Astrocyte (in vitro differentiated cells and primary cell): ENCODE results near the gene NTM. TPM values are rescaled to one million over a fixed set of nuclear protein-coding genes. Genes with fewer than 3 reads are reported as not detected.

ENCODE experiments used
- DNase-seq: peaks from one replicate; pipeline ENCODE4 v3.0.0-alpha.2; 2010; ENCODE audit warnings: low read depth
- FAIRE-seq: peaks from 2 replicates; lab custom pipeline; 2011; peaks lifted over from hg19 to GRCh38; lab: Jason Lieb, UNC
- H2AFZ ChIP-seq: 2 replicates; pipeline ENCODE4 v1.6.0; 2012; ENCODE audit warnings: low read depth, low read length, inconsistent platforms
- H3K27ac ChIP-seq: 2 replicates; pipeline ENCODE4 v1.5.1; 2011; ENCODE audit warnings: low read depth, low read length, inconsistent platforms
- H3K27me3 ChIP-seq: 2 replicates; pipeline ENCODE4 v1.6.0; 2011; ENCODE audit warnings: low read length, inconsistent platforms; ENCODE audit not compliant: insufficient read depth
- H3K36me3 ChIP-seq: 2 replicates; pipeline ENCODE4 v1.5.1; 2011; ENCODE audit warnings: low read length, inconsistent platforms; ENCODE audit not compliant: insufficient read depth
- H3K4me1 ChIP-seq: 2 replicates; pipeline ENCODE4 v1.5.1; 2011; ENCODE audit warnings: low read length, inconsistent platforms; ENCODE audit not compliant: insufficient read depth
- H3K4me2 ChIP-seq: 2 replicates; pipeline ENCODE4 v1.6.0; 2012; ENCODE audit warnings: low read length, inconsistent platforms
- H3K4me3 ChIP-seq: 2 replicates; pipeline ENCODE4 v1.5.1; 2011; ENCODE audit warnings: low read depth, mild to moderate bottlenecking, low read length, inconsistent platforms; ENCODE audit not compliant: insufficient read depth
- H3K79me2 ChIP-seq: 2 replicates; pipeline ENCODE4 v1.6.0; 2012; ENCODE audit warnings: mild to moderate bottlenecking, low read length, inconsistent platforms; ENCODE audit not compliant: insufficient read depth
- H3K9ac ChIP-seq: 2 replicates; pipeline ENCODE4 v1.6.0; 2012; ENCODE audit warnings: mild to moderate bottlenecking, low read length, inconsistent platforms
- H3K9me3 ChIP-seq: 2 replicates; pipeline ENCODE4 v1.5.1; 2012; ENCODE audit warnings: low read depth, mild to moderate bottlenecking, low read length, inconsistent platforms; ENCODE audit not compliant: insufficient read depth
- H4K20me1 ChIP-seq: 2 replicates; pipeline ENCODE4 v1.6.0; 2012; ENCODE audit warnings: low read length, inconsistent platforms; ENCODE audit not compliant: insufficient read depth
- H3K27ac Mint-ChIP-seq: one replicate; pipeline ENCODE4 v1.8.0; 2021; ENCODE audit warnings: mild to moderate bottlenecking, mixed read lengths; ENCODE audit not compliant: unreplicated experiment
- H3K27me3 Mint-ChIP-seq: one replicate; pipeline ENCODE4 v1.8.0; 2021; ENCODE audit warnings: low read depth, mixed read lengths; ENCODE audit not compliant: unreplicated experiment
- H3K36me3 Mint-ChIP-seq: one replicate; pipeline ENCODE4 v1.8.0; 2021; ENCODE audit warnings: low read depth, mixed read lengths; ENCODE audit not compliant: unreplicated experiment
- H3K4me1 Mint-ChIP-seq: one replicate; pipeline ENCODE4 v1.8.0; 2021; ENCODE audit warnings: low read depth, mixed read lengths; ENCODE audit not compliant: unreplicated experiment
- H3K4me3 Mint-ChIP-seq: one replicate; pipeline ENCODE4 v1.8.0; 2021; ENCODE audit warnings: mild to moderate bottlenecking, moderate library complexity, mixed read lengths; ENCODE audit not compliant: unreplicated experiment
- H3K9me3 Mint-ChIP-seq: one replicate; pipeline ENCODE4 v1.8.0; 2021; ENCODE audit warnings: mild to moderate bottlenecking, mixed read lengths; ENCODE audit not compliant: unreplicated experiment
- EZH2 ChIP-seq: IDR thresholded peaks from 2 replicates; pipeline ENCODE4 v1.6.1; 2012; ENCODE audit warnings: mild to moderate bottlenecking, low read length, inconsistent platforms; ENCODE audit not compliant: insufficient read depth
- total RNA-seq: library from RNA; stranded (reverse); gene quantifications from 2 replicates; pipeline ENCODE4 v1.2.1, GENCODE V29; 2021
- TF ChIP-seq, protein P1 (sequence below): IDR thresholded peaks from 2 replicates; pipeline ENCODE4 v1.5.1; 2011; ENCODE audit warnings: low read depth, mild to moderate bottlenecking, inconsistent platforms, low read length, moderate library complexity; ENCODE audit not compliant: insufficient read depth

The NTM gene
- total RNA-seq, 1 donor from 2014 or later = 98.2 TPM

DNA sequence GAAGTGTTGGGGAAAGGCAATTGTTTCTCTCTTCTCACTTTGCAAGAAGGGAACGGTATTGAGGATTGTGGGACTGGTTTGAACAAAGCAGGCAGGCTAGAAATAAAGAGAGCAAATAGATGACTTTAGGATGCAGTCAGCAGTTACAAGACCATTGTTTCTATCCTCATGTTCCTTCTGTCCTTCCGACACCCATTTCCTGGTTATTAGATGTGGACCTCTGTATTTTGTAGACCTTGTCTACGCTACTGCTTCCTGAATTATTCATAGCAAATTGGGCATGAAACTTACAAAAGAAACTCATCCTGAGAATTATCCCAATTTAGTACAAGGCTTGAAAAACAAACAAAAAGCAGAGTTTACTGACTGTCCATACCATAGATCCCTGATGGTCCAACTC lies 656.3 kb downstream of the NTM start:
- Histone ChIP-seq H3K36me3 (no peaks in the 10 kb centered on the region), H3K4me2 (no peak overlapping the region), H3K9ac (no peak overlapping the region), H2AFZ (no peak overlapping the region), H3K27ac (no peak overlapping the region), H3K4me3 (no peak overlapping the region), H3K9me3 (no peaks in the 10 kb centered on the region), H3K4me1 (peaks cover 36% of the 10 kb centered on the region), H3K27me3 (no peaks in the 10 kb centered on the region), H4K20me1 (peaks cover 3% of the 10 kb centered on the region), H3K79me2 (peaks cover 90% of the 10 kb centered on the region)
- H3K27ac Mint-ChIP-seq = peak overlapping the region; percentile 96
- DNase-seq = no peak
- H3K4me3 Mint-ChIP-seq = no peak overlapping the region
- H3K9me3 Mint-ChIP-seq = peaks cover 2% of the 10 kb centered on the region
- H3K27me3 Mint-ChIP-seq = no peaks in the 10 kb centered on the region
- H3K36me3 Mint-ChIP-seq = peaks cover 7% of the 10 kb centered on the region
- TF ChIP-seq EZH2 = no peak
- TF ChIP-seq, protein P1, sequence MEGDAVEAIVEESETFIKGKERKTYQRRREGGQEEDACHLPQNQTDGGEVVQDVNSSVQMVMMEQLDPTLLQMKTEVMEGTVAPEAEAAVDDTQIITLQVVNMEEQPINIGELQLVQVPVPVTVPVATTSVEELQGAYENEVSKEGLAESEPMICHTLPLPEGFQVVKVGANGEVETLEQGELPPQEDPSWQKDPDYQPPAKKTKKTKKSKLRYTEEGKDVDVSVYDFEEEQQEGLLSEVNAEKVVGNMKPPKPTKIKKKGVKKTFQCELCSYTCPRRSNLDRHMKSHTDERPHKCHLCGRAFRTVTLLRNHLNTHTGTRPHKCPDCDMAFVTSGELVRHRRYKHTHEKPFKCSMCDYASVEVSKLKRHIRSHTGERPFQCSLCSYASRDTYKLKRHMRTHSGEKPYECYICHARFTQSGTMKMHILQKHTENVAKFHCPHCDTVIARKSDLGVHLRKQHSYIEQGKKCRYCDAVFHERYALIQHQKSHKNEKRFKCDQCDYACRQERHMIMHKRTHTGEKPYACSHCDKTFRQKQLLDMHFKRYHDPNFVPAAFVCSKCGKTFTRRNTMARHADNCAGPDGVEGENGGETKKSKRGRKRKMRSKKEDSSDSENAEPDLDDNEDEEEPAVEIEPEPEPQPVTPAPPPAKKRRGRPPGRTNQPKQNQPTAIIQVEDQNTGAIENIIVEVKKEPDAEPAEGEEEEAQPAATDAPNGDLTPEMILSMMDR = no peak
- FAIRE-seq = peak; percentile 76
- H3K4me1 Mint-ChIP-seq = peaks cover 60% of the 10 kb centered on the region

DNA sequence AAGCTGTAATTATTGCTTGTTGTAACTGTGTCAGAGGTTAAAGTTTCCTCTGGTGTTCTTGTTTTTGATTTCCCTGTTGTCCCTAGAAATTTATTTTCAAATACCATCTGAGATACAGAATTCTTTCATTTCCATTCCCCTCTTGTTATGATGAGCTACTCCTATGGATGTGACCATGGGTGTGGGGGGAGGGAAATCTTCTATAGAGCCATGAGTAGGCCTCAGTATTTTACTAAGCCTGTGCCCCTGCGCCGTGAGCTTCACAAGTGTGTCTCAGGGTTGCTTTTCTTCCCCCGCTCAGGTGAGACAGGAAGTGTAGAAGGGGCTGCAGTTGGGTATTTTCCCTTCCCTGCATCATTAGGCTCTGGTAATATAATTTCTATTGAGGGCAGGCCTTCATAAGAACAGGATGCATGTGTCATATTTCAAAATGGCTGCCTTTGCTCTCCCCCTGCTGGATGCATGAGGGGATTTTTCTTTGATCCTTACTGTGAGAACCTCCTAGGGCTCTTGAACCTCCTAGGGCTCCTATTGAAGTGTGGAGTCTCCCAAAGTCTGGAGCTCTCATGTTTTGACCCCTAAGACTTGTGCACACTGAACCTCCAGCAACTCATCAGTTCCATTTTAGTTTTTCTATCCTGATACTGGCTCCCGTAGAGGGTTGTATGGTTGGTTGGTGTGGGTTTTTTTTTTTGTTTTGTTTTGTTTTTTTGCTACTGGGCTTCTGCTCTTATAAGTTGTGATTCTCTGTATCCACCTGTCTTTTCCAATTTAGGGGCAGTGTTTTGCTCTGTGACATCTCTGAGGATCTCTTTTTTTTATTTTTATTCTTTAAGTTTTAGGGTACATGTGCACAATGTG lies 658.2 kb downstream of the NTM start:
- FAIRE-seq = no peak
- Mint-ChIP-seq H3K36me3 (peaks cover 3% of the 10 kb centered on the region), H3K27me3 (no peaks in the 10 kb centered on the region), H3K4me1 (peaks cover 69% of the 10 kb centered on the region), H3K4me3 (no peak overlapping the region), H3K9me3 (peaks cover 2% of the 10 kb centered on the region), H3K27ac (no peak overlapping the region)
- peaks cover 89% of the 10 kb centered on the region for H3K79me2 ChIP-seq
- H3K36me3 ChIP-seq = no peaks in the 10 kb centered on the region
- no peak for DNase-seq
- H3K4me2 ChIP-seq = no peak overlapping the region
- peaks cover 39% of the 10 kb centered on the region for H3K4me1 ChIP-seq
- H3K27me3 ChIP-seq = no peaks in the 10 kb centered on the region
- H3K9ac ChIP-seq = no peak overlapping the region
- no peak overlapping the region for H3K4me3 ChIP-seq
- no peak overlapping the region for H3K27ac ChIP-seq
- TF ChIP-seq EZH2 = no peak
- TF ChIP-seq, protein P1 = peak; percentile 59
- H3K9me3 ChIP-seq = no peaks in the 10 kb centered on the region
- no peak overlapping the region for H2AFZ ChIP-seq
- H4K20me1 ChIP-seq = peaks cover 3% of the 10 kb centered on the region

- no peaks in the 10 kb centered on the region for H3K36me3 ChIP-seq
- H3K9ac ChIP-seq = no peak overlapping the region
- no peaks in the 10 kb centered on the region for H3K9me3 ChIP-seq
- H3K27ac Mint-ChIP-seq = no peak overlapping the region
- peaks cover 31% of the 10 kb centered on the region for H3K4me1 ChIP-seq
- H3K4me3 Mint-ChIP-seq = no peak overlapping the region
- H3K4me3 ChIP-seq = no peak overlapping the region
- H3K9me3 Mint-ChIP-seq = peaks cover 2% of the 10 kb centered on the region
- H4K20me1 ChIP-seq = no peaks in the 10 kb centered on the region
- H3K4me1 Mint-ChIP-seq = peaks cover 58% of the 10 kb centered on the region
- H3K27ac ChIP-seq = no peak overlapping the region
- peaks cover 3% of the 10 kb centered on the region for H3K36me3 Mint-ChIP-seq
- peaks cover 92% of the 10 kb centered on the region for H3K79me2 ChIP-seq
- FAIRE-seq = no peak
- no peaks in the 10 kb centered on the region for H3K27me3 Mint-ChIP-seq
- H2AFZ ChIP-seq = no peak overlapping the region
- H3K27me3 ChIP-seq = no peaks in the 10 kb centered on the region
- TF ChIP-seq EZH2 = no peak
- TF ChIP-seq, protein P1 = no peak
- peak; percentile 57 for DNase-seq
- no peak overlapping the region for H3K4me2 ChIP-seq
Observed at GRCh38 chr11:132030896-132031295, 660.5 kb downstream of the NTM start.
